ENCODE measurements around the gene CLIC1. TPM values are rescaled to one million over a fixed set of nuclear protein-coding genes. Genes with fewer than 3 reads are reported as not detected.
A peak's percentile ranks its signal among the peaks of the same experiment; 100 is the strongest.

The CLIC1 gene
- total and polyA plus RNA-seq, 2 experiments from 2014 or later = 269 to 296 TPM

- H3K27ac Mint-ChIP-seq = no peak overlapping the region
- no peak overlapping the region for H3K4me2 ChIP-seq
- no peaks in the 10 kb centered on the region; the same call in 2 of the 3 replicates for H3K36me3 Mint-ChIP-seq (ENCODE audit: low read depth)
- H3K36me3 ChIP-seq (ENCODE audit: insufficient read depth) = no peaks in the 10 kb centered on the region
- peaks cover 14% of the 10 kb centered on the region for H3K4me1 ChIP-seq (ENCODE audit: insufficient read depth)
- peaks cover 14% of the 10 kb centered on the region for H3K27me3 Mint-ChIP-seq (ENCODE audit: insufficient read depth, low read depth, poor library complexity)
- H3K9me2 ChIP-seq (ENCODE audit: insufficient read depth) = no peaks in the 10 kb centered on the region
- H3K4me1 Mint-ChIP-seq = peaks cover 21% of the 10 kb centered on the region
- H3K27ac ChIP-seq (ENCODE audit: low read depth) = no peak overlapping the region
- DNase-seq (ENCODE audit: low spot score) (no peak), ATAC-seq (no peak)
- no peaks in the 10 kb centered on the region for H4K20me1 ChIP-seq (replicated peaks; ENCODE audit: insufficient read depth)
- no peak for TF ChIP-seq CREB1 (CRISPR knock-in tag; IDR thresholded peaks at IDR 0.05; ENCODE audit: low read depth)
- TF ChIP-seq ZNF331 (CRISPR knock-in tag; IDR thresholded peaks at IDR 0.05; ENCODE audit: low read depth) = no peak
- TF ChIP-seq EZH2phosphoT487 (IDR thresholded peaks at IDR 0.05; ENCODE audit: unreplicated experiment) = no peak
- TF ChIP-seq ZNF114 (CRISPR knock-in tag; IDR thresholded peaks at IDR 0.05) = no peak
- H3K4me3 Mint-ChIP-seq = no peak overlapping the region
- no peaks in the 10 kb centered on the region for H3K79me2 ChIP-seq (replicated peaks; ENCODE audit: insufficient read depth)
- no peaks in the 10 kb centered on the region for H3F3A ChIP-seq (replicated peaks; ENCODE audit: low read depth)
- no peaks in the 10 kb centered on the region for H3K9me3 Mint-ChIP-seq
- H3K27me3 ChIP-seq (ENCODE audit: insufficient read depth) = no peaks in the 10 kb centered on the region
- H2AFZ ChIP-seq = no peak overlapping the region
- no peak overlapping the region for H3K4me3 ChIP-seq
These were observed 16.0 kb downstream of the CLIC1 start for GRCh38 chr6:31720196-31720770.

- Histone ChIP-seq H3K4me2 (peak overlapping the region; percentile 41; the same call in 1 of the 2 replicates), H3K9me2 (ENCODE audit: insufficient read depth) (no peaks in the 10 kb centered on the region), H4K20me1 (replicated peaks; ENCODE audit: insufficient read depth) (no peaks in the 10 kb centered on the region), H3K4me1 (ENCODE audit: insufficient read depth) (peaks cover 25% of the 10 kb centered on the region), H3K27ac (ENCODE audit: low read depth) (no peak overlapping the region), H3K4me3 (no peak overlapping the region), H3K27me3 (ENCODE audit: insufficient read depth) (no peaks in the 10 kb centered on the region), H3K36me3 (ENCODE audit: insufficient read depth) (no peaks in the 10 kb centered on the region), H3F3A (replicated peaks; ENCODE audit: low read depth) (no peaks in the 10 kb centered on the region), H3K79me2 (replicated peaks; ENCODE audit: insufficient read depth) (no peaks in the 10 kb centered on the region), H2AFZ (peak overlapping the region; percentile 38; the same call in 1 of the 2 replicates)
- H3K4me1 Mint-ChIP-seq = peaks cover 29% of the 10 kb centered on the region
- no peak overlapping the region; the same call in 2 of the 3 replicates for H3K4me3 Mint-ChIP-seq
- DNase-seq (ENCODE audit: low spot score) (no peak), ATAC-seq (no peak)
- H3K27me3 Mint-ChIP-seq (ENCODE audit: insufficient read depth, low read depth, poor library complexity) = peaks cover 15% of the 10 kb centered on the region
- peak overlapping the region; percentile 11; the same call in 1 of the 2 replicates for H3K27ac Mint-ChIP-seq
- H3K9me3 Mint-ChIP-seq = no peaks in the 10 kb centered on the region
- no peaks in the 10 kb centered on the region; the same call in 2 of the 3 replicates for H3K36me3 Mint-ChIP-seq (ENCODE audit: low read depth)
- TF ChIP-seq ZNF331 (CRISPR knock-in tag; IDR thresholded peaks at IDR 0.05; ENCODE audit: low read depth) (no peak), CTCF (conservative IDR thresholded peaks at IDR 0.05; ENCODE audit: low read depth in 2 of 2) (no peak), ETS1 (IDR thresholded peaks at IDR 0.05) (no peak), ZNF462 (CRISPR knock-in tag; IDR thresholded peaks at IDR 0.05) (no peak), ZNF114 (CRISPR knock-in tag; IDR thresholded peaks at IDR 0.05) (no peak), EZH2phosphoT487 (IDR thresholded peaks at IDR 0.05; ENCODE audit: unreplicated experiment) (no peak), EZH2 (IDR thresholded peaks at IDR 0.05; ENCODE audit: low read depth, unreplicated experiment) (no peak), POLR2AphosphoS5 (IDR thresholded peaks at IDR 0.05; ENCODE audit: low read depth) (no peak), STAT1 (IDR thresholded peaks at IDR 0.05; ENCODE audit: unreplicated experiment) (no peak), JUNB (IDR thresholded peaks at IDR 0.05; ENCODE audit: unreplicated experiment) (no peak), CREB1 (CRISPR knock-in tag; IDR thresholded peaks at IDR 0.05; ENCODE audit: low read depth) (no peak), NANOG (IDR thresholded peaks at IDR 0.05; ENCODE audit: borderline replicate concordance) (no peak)
These were observed 17.3 kb downstream of the CLIC1 start for GRCh38 chr6:31719001-31719400.
